ENCODE data around the gene INTU. TPM values are rescaled to one million over a fixed set of nuclear protein-coding genes. Genes with fewer than 3 reads are reported as not detected.

INTU gene
- total RNA-seq, 1 donor from 2014 or later = 18.5 TPM

- Mint-ChIP-seq H3K9me3 (peaks cover 2% of the 10 kb centered on the region), H3K27me3 (ENCODE audit: low read depth) (no peaks in the 10 kb centered on the region), H3K4me1 (no peaks in the 10 kb centered on the region), H3K36me3 (ENCODE audit: low read depth) (no peaks in the 10 kb centered on the region), H3K27ac (ENCODE audit: unreplicated experiment) (no peak within 1 kb of the TSS), H3K4me3 (no peak within 1 kb of the TSS)
- TF ChIP-seq CTCF (conservative IDR thresholded peaks at IDR 0.05) = no peak
- DNase-seq (ENCODE audit: low read depth, low spot score) = no peak
These were observed 97.6 kb downstream of the INTU start, which contains the start of gene SLC25A31 for GRCh38 chr4:127730142-127730913. TSS of gene SLC25A31 (plus strand) at chr4:127730400. CDS start at chr4:127730546, 146 bp downstream.

GRCh38 chr4:127731406-127731805 is 98.6 kb downstream of the INTU start:
- Mint-ChIP-seq H3K27me3 (ENCODE audit: low read depth) (no peaks in the 10 kb centered on the region), H3K4me3 (no peak overlapping the region), H3K4me1 (no peaks in the 10 kb centered on the region), H3K36me3 (ENCODE audit: low read depth) (no peaks in the 10 kb centered on the region), H3K9me3 (peaks cover 2% of the 10 kb centered on the region), H3K27ac (ENCODE audit: unreplicated experiment) (no peak overlapping the region)
- DNase-seq (ENCODE audit: low read depth, low spot score) = no peak
- no peak for TF ChIP-seq CTCF (conservative IDR thresholded peaks at IDR 0.05)

- TF ChIP-seq CTCF (conservative IDR thresholded peaks at IDR 0.05) = peak; percentile 79
- no peaks in the 10 kb centered on the region for H3K36me3 Mint-ChIP-seq (ENCODE audit: low read depth)
- no peak overlapping the region for H3K4me3 Mint-ChIP-seq
- peaks cover 2% of the 10 kb centered on the region for H3K9me3 Mint-ChIP-seq
- H3K27me3 Mint-ChIP-seq (ENCODE audit: low read depth) = no peaks in the 10 kb centered on the region
- H3K27ac Mint-ChIP-seq (ENCODE audit: unreplicated experiment) = no peak overlapping the region
- H3K4me1 Mint-ChIP-seq = no peaks in the 10 kb centered on the region
- no peak for DNase-seq (ENCODE audit: low read depth, low spot score)
These were observed 100.0 kb downstream of the INTU start for GRCh38 chr4:127732623-127733328.

- DNase-seq (ENCODE audit: low read depth, low spot score) = no peak
- Mint-ChIP-seq H3K27me3 (ENCODE audit: low read depth) (no peaks in the 10 kb centered on the region), H3K9me3 (peaks cover 1% of the 10 kb centered on the region), H3K36me3 (ENCODE audit: low read depth) (no peaks in the 10 kb centered on the region), H3K4me1 (no peaks in the 10 kb centered on the region), H3K27ac (ENCODE audit: unreplicated experiment) (no peak overlapping the region), H3K4me3 (no peak overlapping the region)
- TF ChIP-seq CTCF (conservative IDR thresholded peaks at IDR 0.05) = no peak
These were observed 102.2 kb downstream of the INTU start for GRCh38 chr4:127734976-127735375.

GRCh38 chr4:127737295-127737694 is 104.5 kb downstream of the INTU start:
- Mint-ChIP-seq H3K9me3 (peaks cover 13% of the 10 kb centered on the region), H3K36me3 (ENCODE audit: low read depth) (peaks cover 8% of the 10 kb centered on the region), H3K27ac (ENCODE audit: unreplicated experiment) (no peak overlapping the region), H3K27me3 (ENCODE audit: low read depth) (no peaks in the 10 kb centered on the region), H3K4me3 (no peak overlapping the region), H3K4me1 (no peaks in the 10 kb centered on the region)
- TF ChIP-seq CTCF (conservative IDR thresholded peaks at IDR 0.05) = no peak
- DNase-seq (ENCODE audit: low read depth, low spot score) = no peak

Data from neural crest cell (in vitro differentiated cells).